Endodermal cell (in vitro differentiated cells): ENCODE measurements around the gene GPSM1. TPM values are rescaled to one million over a fixed set of nuclear protein-coding genes. Genes with fewer than 3 reads are reported as not detected.
"Not testable (repeated sequence)": the region's sequence is repeated elsewhere in the genome, so short reads cannot be mapped to it uniquely, and the experiment has no call there.

Source experiments
- DNase-seq: peaks from one replicate; pipeline ENCODE4 v3.0.0-alpha.2; 2017
- H3K27ac ChIP-seq: 2 replicates; pipeline ENCODE4 v1.5.1; 2013; ENCODE audit warnings: mild to moderate bottlenecking, low read depth, low read length, moderate library complexity
- H3K27me3 ChIP-seq: 2 replicates; pipeline ENCODE4 v1.6.1; 2013; ENCODE audit warnings: mild to moderate bottlenecking, low read length, moderate library complexity; ENCODE audit not compliant: insufficient read depth, control insufficient read depth, poor library complexity, severe bottlenecking
- H3K36me3 ChIP-seq: 2 replicates; pipeline ENCODE4 v1.7.0; 2013; ENCODE audit warnings: mild to moderate bottlenecking, low read length, moderate library complexity; ENCODE audit not compliant: control insufficient read depth, insufficient read depth
- H3K4me1 ChIP-seq: one replicate; pipeline ENCODE4 v1.7.0; 2013; ENCODE audit warnings: low read length; ENCODE audit not compliant: control insufficient read depth, insufficient read depth
- H3K4me3 ChIP-seq: 2 replicates; pipeline ENCODE4 v1.5.1; 2013; ENCODE audit warnings: mild to moderate bottlenecking, low read length, moderate library complexity
- H3K9ac ChIP-seq: 2 replicates; pipeline ENCODE4 v1.6.1; 2013; ENCODE audit warnings: mild to moderate bottlenecking, low read length, moderate library complexity; ENCODE audit not compliant: poor library complexity, severe bottlenecking; ENCODE audit errors: extremely low read depth
- H3K9me3 ChIP-seq: 2 replicates; pipeline ENCODE4 v1.6.1; 2013; ENCODE audit warnings: mild to moderate bottlenecking, low read length, moderate library complexity; ENCODE audit not compliant: control insufficient read depth
- H3K27ac Mint-ChIP-seq: 2 replicates; pipeline ENCODE4 v1.8.0; 2020; ENCODE audit warnings: mixed read lengths
- H3K27me3 Mint-ChIP-seq: 2 replicates; pipeline ENCODE4 v1.8.0; 2021; ENCODE audit warnings: mild to moderate bottlenecking, mixed read lengths; ENCODE audit not compliant: insufficient read depth
- H3K36me3 Mint-ChIP-seq: 2 replicates; pipeline ENCODE4 v1.8.0; 2020; ENCODE audit warnings: low read depth, mixed read lengths
- H3K4me1 Mint-ChIP-seq: 2 replicates; pipeline ENCODE4 v1.8.0; 2020; ENCODE audit warnings: mixed read lengths
- H3K4me3 Mint-ChIP-seq: 2 replicates; pipeline ENCODE4 v1.8.0; 2020; ENCODE audit warnings: mild to moderate bottlenecking, moderate library complexity, mixed read lengths
- H3K9me3 Mint-ChIP-seq: 2 replicates; pipeline ENCODE4 v1.8.0; 2020; ENCODE audit warnings: mild to moderate bottlenecking, mixed read lengths
- WGBS, 2 experiments: methylation state at CpG; one replicate each; pipeline versions ENCODE4 v1.1.5 to v1.1.7; 2013; ENCODE audit warnings: missing lambda C conversion rate in 2 of 2, mixed read lengths in 1 of 2; ENCODE audit not compliant: insufficient coverage in 1 of 2, insufficient read length in 1 of 2; 5-methylcytosine and 5-hydroxymethylcytosine counted together
- total RNA-seq, 2 donors: library from RNA; stranded (reverse); fragmentation: NEBNext Ultra II Directional in 1 of 2; extraction: Animal tissue kit (Norgen Biotek cat#: 25700) in 1 of 2; gene quantifications; 2 replicates in 1 of 2; 3 replicates in 1 of 2; pipeline ENCODE4 v1.2.1, GENCODE V29; 2021
- TF ChIP-seq, protein P1 (sequence below): fragments of 200-600 bp; sonication (generic); conservative IDR thresholded peaks from 2 replicates; pipeline ENCODE4 v1.5.0; 2021; ENCODE audit warnings: antibody characterized with exemption, mild to moderate bottlenecking

GPSM1 gene
- total RNA-seq, 2 donors from 2014 or later = 37.2 to 38.6 TPM

DNA sequence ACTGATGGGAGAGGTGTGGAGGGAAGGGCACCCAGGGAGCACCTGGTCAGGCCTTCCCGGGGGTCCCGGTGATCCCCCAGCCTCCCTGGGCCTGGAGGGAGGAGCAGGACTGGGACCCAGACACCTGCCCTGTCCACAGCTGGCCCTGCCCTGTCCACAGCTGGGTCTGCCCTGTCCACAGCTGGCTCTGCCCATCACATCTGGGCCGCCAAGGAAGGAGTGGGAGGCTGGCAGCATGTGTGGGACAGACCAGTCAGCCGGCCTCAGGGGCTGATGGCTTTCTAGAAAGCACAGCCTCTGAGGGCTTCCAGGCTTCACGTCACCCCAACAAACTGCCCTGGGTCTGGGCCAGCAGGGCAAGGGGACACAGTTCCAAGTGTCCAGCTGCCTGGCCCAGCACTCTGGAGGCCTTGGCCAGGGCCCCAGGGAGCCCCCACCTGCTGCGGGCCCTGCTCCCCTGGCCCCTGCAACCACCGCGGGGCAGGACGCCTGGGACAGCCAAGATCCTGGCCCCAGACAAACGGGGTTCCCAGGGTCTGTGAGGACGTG lies 24.0 kb downstream of the GPSM1 start:
- no peak overlapping the region for H3K4me3 ChIP-seq

DNA sequence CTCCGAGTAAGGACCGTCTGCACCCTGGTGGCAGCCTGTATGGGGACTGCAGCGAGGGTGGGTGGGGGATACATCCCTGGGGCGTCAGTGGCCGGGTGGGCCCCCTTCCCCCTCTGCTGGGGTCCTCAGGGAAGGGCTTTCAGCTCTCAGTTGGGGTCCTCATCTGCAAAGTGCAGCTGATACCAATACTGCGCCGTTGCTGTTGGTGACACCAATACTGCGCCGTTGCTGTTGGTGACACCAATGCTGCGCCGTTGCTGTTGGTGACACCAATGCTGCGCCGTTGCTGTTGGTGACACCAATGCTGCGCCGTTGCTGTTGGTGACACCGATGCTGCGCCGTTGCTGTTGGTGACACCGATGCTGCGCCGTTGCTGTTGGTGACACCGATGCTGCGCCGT lies 24.5 kb downstream of the GPSM1 start:
- H3K4me1 Mint-ChIP-seq, H3K4me1 ChIP-seq, H3K9me3 ChIP-seq, H3K27ac Mint-ChIP-seq, H3K9ac ChIP-seq, H3K27ac ChIP-seq, H3K9me3 Mint-ChIP-seq, H3K27me3 ChIP-seq, H3K4me3 Mint-ChIP-seq, H3K36me3 Mint-ChIP-seq, H3K4me3 ChIP-seq, DNase-seq, H3K36me3 ChIP-seq, H3K27me3 Mint-ChIP-seq: not testable (repeated sequence)
- WGBS, 2 experiments = 92 to 95% methylated on average over 4 to 16 of the region's 24 CpGs

More for the DNA sequence above, 24.0 kb downstream of the GPSM1 start:
- Mint-ChIP-seq H3K9me3 (no peaks in the 10 kb centered on the region), H3K27ac (no peak overlapping the region), H3K4me3 (no peak overlapping the region), H3K4me1 (no peaks in the 10 kb centered on the region), H3K27me3 (no peaks in the 10 kb centered on the region), H3K36me3 (no peaks in the 10 kb centered on the region)
- Histone ChIP-seq H3K4me1 (no peaks in the 10 kb centered on the region), H3K27me3 (no peaks in the 10 kb centered on the region), H3K36me3 (no peaks in the 10 kb centered on the region), H3K27ac (no peak overlapping the region), H3K9ac (no peak overlapping the region), H3K9me3 (no peaks in the 10 kb centered on the region)
- DNase-seq = no peak
- TF ChIP-seq, protein P1, sequence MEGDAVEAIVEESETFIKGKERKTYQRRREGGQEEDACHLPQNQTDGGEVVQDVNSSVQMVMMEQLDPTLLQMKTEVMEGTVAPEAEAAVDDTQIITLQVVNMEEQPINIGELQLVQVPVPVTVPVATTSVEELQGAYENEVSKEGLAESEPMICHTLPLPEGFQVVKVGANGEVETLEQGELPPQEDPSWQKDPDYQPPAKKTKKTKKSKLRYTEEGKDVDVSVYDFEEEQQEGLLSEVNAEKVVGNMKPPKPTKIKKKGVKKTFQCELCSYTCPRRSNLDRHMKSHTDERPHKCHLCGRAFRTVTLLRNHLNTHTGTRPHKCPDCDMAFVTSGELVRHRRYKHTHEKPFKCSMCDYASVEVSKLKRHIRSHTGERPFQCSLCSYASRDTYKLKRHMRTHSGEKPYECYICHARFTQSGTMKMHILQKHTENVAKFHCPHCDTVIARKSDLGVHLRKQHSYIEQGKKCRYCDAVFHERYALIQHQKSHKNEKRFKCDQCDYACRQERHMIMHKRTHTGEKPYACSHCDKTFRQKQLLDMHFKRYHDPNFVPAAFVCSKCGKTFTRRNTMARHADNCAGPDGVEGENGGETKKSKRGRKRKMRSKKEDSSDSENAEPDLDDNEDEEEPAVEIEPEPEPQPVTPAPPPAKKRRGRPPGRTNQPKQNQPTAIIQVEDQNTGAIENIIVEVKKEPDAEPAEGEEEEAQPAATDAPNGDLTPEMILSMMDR = no peak
- 88 to 96% methylated on average over 7 to 11 of the region's 11 CpGs for WGBS, 2 experiments

DNA sequence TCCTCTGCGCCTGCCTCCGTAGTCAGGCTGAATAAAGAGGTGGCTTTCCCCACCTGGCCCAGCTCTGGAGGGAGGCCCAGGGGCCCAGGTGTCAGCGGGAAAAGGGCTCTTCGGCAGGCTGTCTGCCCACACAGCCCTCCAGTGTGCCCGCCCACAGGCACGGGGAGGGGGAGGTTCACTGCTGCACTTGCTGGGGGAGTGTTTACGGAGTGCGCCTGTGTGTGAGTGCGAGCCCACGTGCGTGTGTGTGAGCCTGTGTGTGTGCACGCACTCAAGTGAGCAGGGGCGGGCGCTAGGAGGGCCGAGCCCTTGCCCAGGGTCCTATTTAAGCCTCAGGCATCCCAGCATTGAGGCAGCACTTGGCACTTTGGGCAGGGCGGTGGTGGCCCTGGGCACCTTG lies 25.3 kb downstream of the GPSM1 start:
- Histone ChIP-seq H3K4me1 (no peaks in the 10 kb centered on the region), H3K27me3 (no peaks in the 10 kb centered on the region), H3K36me3 (no peaks in the 10 kb centered on the region), H3K9me3 (no peaks in the 10 kb centered on the region), H3K9ac (no peak overlapping the region), H3K27ac (no peak overlapping the region), H3K4me3 (no peak overlapping the region)
- Mint-ChIP-seq H3K9me3 (no peaks in the 10 kb centered on the region), H3K27me3 (no peaks in the 10 kb centered on the region), H3K36me3 (no peaks in the 10 kb centered on the region), H3K4me3 (no peak overlapping the region), H3K4me1 (no peaks in the 10 kb centered on the region), H3K27ac (no peak overlapping the region)
- TF ChIP-seq, protein P1 = no peak
- DNase-seq = no peak
- 87 to 93% methylated on average over 10 to 16 of the region's 16 CpGs for WGBS, 2 experiments

DNA sequence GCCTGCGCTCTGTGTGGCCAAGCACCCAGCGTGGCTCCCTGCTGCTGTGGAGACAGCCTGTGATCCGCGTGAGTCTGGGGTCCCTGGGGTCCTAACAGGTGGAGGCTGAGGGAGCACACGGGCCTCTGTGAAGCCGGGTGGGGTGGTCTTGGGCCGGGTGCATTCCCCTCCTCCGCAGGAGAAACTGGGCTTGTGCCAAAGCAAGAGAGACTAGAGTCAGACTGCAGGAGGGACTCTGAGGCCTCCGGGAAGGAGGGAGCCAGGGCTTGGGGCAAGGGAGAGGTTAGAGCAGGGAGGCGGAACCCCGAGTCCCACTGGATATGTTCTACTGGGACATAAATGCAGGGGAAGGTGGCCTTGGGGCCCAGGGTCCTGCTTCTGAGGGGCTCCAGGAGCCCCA lies 25.7 kb downstream of the GPSM1 start:
- no peaks in the 10 kb centered on the region for H3K27me3 ChIP-seq
- TF ChIP-seq, protein P1 = no peak
- H3K36me3 ChIP-seq = no peaks in the 10 kb centered on the region
- no peaks in the 10 kb centered on the region for H3K9me3 Mint-ChIP-seq
- H3K27ac Mint-ChIP-seq = no peak overlapping the region
- H3K4me3 ChIP-seq = no peak overlapping the region
- no peak overlapping the region for H3K27ac ChIP-seq
- H3K27me3 Mint-ChIP-seq = no peaks in the 10 kb centered on the region
- no peak overlapping the region for H3K9ac ChIP-seq
- H3K4me1 Mint-ChIP-seq = no peaks in the 10 kb centered on the region
- no peaks in the 10 kb centered on the region for H3K9me3 ChIP-seq
- H3K4me1 ChIP-seq = no peaks in the 10 kb centered on the region
- no peak overlapping the region for H3K4me3 Mint-ChIP-seq
- WGBS, 2 experiments = 93 to 95% methylated on average over 10 to 11 of the region's 11 CpGs
- no peaks in the 10 kb centered on the region for H3K36me3 Mint-ChIP-seq
- no peak for DNase-seq
